CD14-positive monocyte (primary cell): ENCODE measurements around the gene AEBP1. TPM values are rescaled to one million over a fixed set of nuclear protein-coding genes. Genes with fewer than 3 reads are reported as not detected.

Source experiments
- DNase-seq, 3 donors: peaks; one replicate each; pipeline ENCODE4 v3.0.0-alpha.2; 2011 to 2022
- H2AFZ ChIP-seq: 2 replicates; pipeline ENCODE4 v1.6.0; 2012; ENCODE audit warnings: mild to moderate bottlenecking, low read depth, low read length, inconsistent platforms; ENCODE audit not compliant: insufficient read depth, poor library complexity, severe bottlenecking
- H3K27ac ChIP-seq, 2 donors: 1 replicate in 1 of 2; 2 replicates in 1 of 2; pipeline ENCODE4 v1.5.1; 2012 to 2013; ENCODE audit warnings: low read length in 2 of 2, control low read depth in 1 of 2, inconsistent platforms in 1 of 2, low read depth in 1 of 2, mild to moderate bottlenecking in 1 of 2
- H3K27me3 ChIP-seq, 2 donors: one replicate each; pipeline versions ENCODE4 v1.6.0 to v1.6.1; 2011 to 2013; ENCODE audit warnings: low read length in 2 of 2; ENCODE audit not compliant: control insufficient read depth in 2 of 2, insufficient read depth in 2 of 2
- H3K36me3 ChIP-seq, 2 donors: replicated peaks in 1 of 2; 1 replicate in 1 of 2; 2 replicates in 1 of 2; pipeline versions ENCODE4 v1.5.1 to v1.6.1; 2012 to 2013; ENCODE audit warnings: low read length in 2 of 2, control low read depth in 1 of 2, inconsistent platforms in 1 of 2, mild to moderate bottlenecking in 1 of 2; ENCODE audit not compliant: insufficient read depth in 2 of 2, control insufficient read depth in 1 of 2
- H3K4me1 ChIP-seq, 2 donors: 1 replicate in 1 of 2; 2 replicates in 1 of 2; pipeline versions ENCODE4 v1.5.1 to v1.6.1; 2012 to 2013; ENCODE audit warnings: low read length in 2 of 2, control low read depth in 1 of 2, inconsistent platforms in 1 of 2, mild to moderate bottlenecking in 1 of 2, moderate library complexity in 1 of 2; ENCODE audit not compliant: insufficient read depth in 2 of 2, control insufficient read depth in 1 of 2
- H3K4me2 ChIP-seq: replicated peaks from 2 replicates; pipeline ENCODE3; 2012; ENCODE audit warnings: low read length, moderate library complexity, mild to moderate bottlenecking; ENCODE audit not compliant: poor library complexity, severe bottlenecking; ENCODE audit errors: extremely low read depth
- H3K4me3 ChIP-seq, 3 experiments: fragments of 200-600 bp in 1 of 3; sonication (generic) in 1 of 3; replicated peaks in 1 of 3; 1 replicate in 2 of 3; 2 replicates in 1 of 3; pipeline ENCODE4 v1.5.1; 2011 to 2013; ENCODE audit warnings: low read length in 3 of 3, mild to moderate bottlenecking in 3 of 3, control low read depth in 2 of 3, low read depth in 2 of 3, inconsistent platforms in 1 of 3, moderate library complexity in 1 of 3
- H3K79me2 ChIP-seq: 2 replicates; pipeline ENCODE4 v1.6.0; 2012; ENCODE audit warnings: mild to moderate bottlenecking, control low read depth, inconsistent platforms, low read length, moderate library complexity; ENCODE audit not compliant: insufficient read depth
- H3K9ac ChIP-seq: 2 replicates; pipeline ENCODE4 v1.6.0; 2017; ENCODE audit warnings: low read length, mild to moderate bottlenecking; ENCODE audit not compliant: insufficient read depth, poor library complexity, severe bottlenecking
- H3K9me3 ChIP-seq, 2 donors: replicated peaks in 1 of 2; 1 replicate in 1 of 2; 2 replicates in 1 of 2; pipeline versions ENCODE4 v1.5.1 to v1.6.1; 2012 to 2013; ENCODE audit warnings: low read length in 2 of 2, control low read depth in 1 of 2; ENCODE audit not compliant: control insufficient read depth in 1 of 2, insufficient read depth in 1 of 2
- H4K20me1 ChIP-seq: 2 replicates; pipeline ENCODE4 v1.6.0; 2012; ENCODE audit warnings: mild to moderate bottlenecking, low read length, control low read depth, moderate library complexity; ENCODE audit not compliant: insufficient read depth
- H3K27ac Mint-ChIP-seq, 7 donors: one replicate each; pipeline ENCODE4 v1.8.0; 2020; ENCODE audit warnings: mild to moderate bottlenecking in 7 of 7, mixed read lengths in 7 of 7, moderate library complexity in 6 of 7, inconsistent platforms in 2 of 7
- H3K27me3 Mint-ChIP-seq, 3 donors: one replicate each; pipeline ENCODE4 v1.8.0; 2021 to 2022; ENCODE audit warnings: low read depth in 3 of 3, mild to moderate bottlenecking in 3 of 3, mixed read lengths in 3 of 3, moderate library complexity in 3 of 3, inconsistent platforms in 1 of 3
- H3K36me3 Mint-ChIP-seq, 2 donors: one replicate each; pipeline ENCODE4 v1.8.0; 2020; ENCODE audit warnings: mixed read lengths in 2 of 2, inconsistent platforms in 1 of 2, mild to moderate bottlenecking in 1 of 2
- H3K4me1 Mint-ChIP-seq: one replicate; pipeline ENCODE4 v1.8.0; 2020; ENCODE audit warnings: mild to moderate bottlenecking, mixed read lengths
- H3K4me3 Mint-ChIP-seq, 2 donors: one replicate each; pipeline ENCODE4 v1.8.0; 2020; ENCODE audit warnings: mild to moderate bottlenecking in 2 of 2, mixed read lengths in 2 of 2, moderate library complexity in 1 of 2
- H3K9me3 Mint-ChIP-seq, 7 donors: one replicate each; pipeline ENCODE4 v1.8.0; 2020 to 2022; ENCODE audit warnings: mixed read lengths in 7 of 7, mild to moderate bottlenecking in 6 of 7, moderate library complexity in 6 of 7, inconsistent platforms in 2 of 7
- WGBS: methylation state at CpG from one replicate; pipeline ENCODE4 v1.1.5; 2013; ENCODE audit warnings: missing lambda C conversion rate; ENCODE audit not compliant: insufficient coverage; 5-methylcytosine and 5-hydroxymethylcytosine counted together
- intact Hi-C, 2 donors: fragments of 100-400 bp; cut with micrococcal nuclease; formaldehyde crosslinking; loops; one replicate each; pipeline versions ENCODE4 v1.15.0 to v1.15.1; 2023
- polyA plus RNA-seq, 3 donors: library from polyadenylated mRNA; depleted of rRNA in 1 of 3; unstranded in 2 of 3; stranded (reverse) in 1 of 3; fragments of 300-500 nt in 2 of 3; fragments of >200 nt in 1 of 3; fragmentation: Illumina TruSeq in 2 of 3; gene quantifications; 1 replicate in 2 of 3; 2 replicates in 1 of 3; pipeline ENCODE4 v1.2.3, GENCODE V29; 2012 to 2021
- TF ChIP-seq, protein P1 (sequence below): fragments of 200-600 bp; IDR thresholded peaks from one replicate; pipeline ENCODE4 v1.8.0; 2022; ENCODE audit warnings: antibody characterized with exemption, mild to moderate bottlenecking

AEBP1 gene
- polyA plus RNA-seq, 3 donors, result 0.08 TPM; not detected in 2

DNA sequence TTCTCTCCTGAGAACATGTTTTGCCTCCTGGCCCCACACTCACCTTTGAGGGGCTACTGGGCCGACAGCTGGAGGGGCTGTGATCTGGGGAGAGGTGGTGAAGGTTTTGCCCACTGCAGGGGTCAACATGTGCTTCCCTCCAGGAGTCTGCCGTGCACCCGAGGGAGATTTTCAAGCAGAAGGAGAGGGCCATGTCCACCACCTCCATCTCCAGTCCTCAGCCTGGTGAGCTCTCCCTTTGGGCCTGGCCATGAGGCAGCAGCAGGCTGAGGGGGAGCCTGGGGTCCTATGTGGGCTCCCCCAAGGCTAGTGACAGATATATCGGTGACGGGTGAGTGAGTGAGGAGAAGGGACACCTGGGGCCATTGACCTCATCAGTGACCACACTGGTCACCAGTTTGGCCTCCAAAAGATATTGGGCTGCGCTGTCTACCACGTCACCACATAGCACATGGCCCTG lies 45.4 kb upstream of the AEBP1 start:
- no peaks in the 10 kb centered on the region for H3K27me3 ChIP-seq
- H3K4me2 ChIP-seq, result no peak overlapping the region
- no peaks in the 10 kb centered on the region for H3K4me1 ChIP-seq
- Mint-ChIP-seq H3K36me3 (peaks cover 77 to 84% of the 10 kb centered on the region in 2 donors), H3K4me3 (no peak overlapping the region), H3K4me1 (no peaks in the 10 kb centered on the region), H3K27me3 (peaks cover under 1 to 4% (median 2%) of the 10 kb centered on the region in 3 donors), H3K27ac (peak overlapping the region in 4 of 7 donors; percentile 14 to 85 (median 38)), H3K9me3 (no peaks in the 10 kb centered on the region)
- TF ChIP-seq, protein P1, sequence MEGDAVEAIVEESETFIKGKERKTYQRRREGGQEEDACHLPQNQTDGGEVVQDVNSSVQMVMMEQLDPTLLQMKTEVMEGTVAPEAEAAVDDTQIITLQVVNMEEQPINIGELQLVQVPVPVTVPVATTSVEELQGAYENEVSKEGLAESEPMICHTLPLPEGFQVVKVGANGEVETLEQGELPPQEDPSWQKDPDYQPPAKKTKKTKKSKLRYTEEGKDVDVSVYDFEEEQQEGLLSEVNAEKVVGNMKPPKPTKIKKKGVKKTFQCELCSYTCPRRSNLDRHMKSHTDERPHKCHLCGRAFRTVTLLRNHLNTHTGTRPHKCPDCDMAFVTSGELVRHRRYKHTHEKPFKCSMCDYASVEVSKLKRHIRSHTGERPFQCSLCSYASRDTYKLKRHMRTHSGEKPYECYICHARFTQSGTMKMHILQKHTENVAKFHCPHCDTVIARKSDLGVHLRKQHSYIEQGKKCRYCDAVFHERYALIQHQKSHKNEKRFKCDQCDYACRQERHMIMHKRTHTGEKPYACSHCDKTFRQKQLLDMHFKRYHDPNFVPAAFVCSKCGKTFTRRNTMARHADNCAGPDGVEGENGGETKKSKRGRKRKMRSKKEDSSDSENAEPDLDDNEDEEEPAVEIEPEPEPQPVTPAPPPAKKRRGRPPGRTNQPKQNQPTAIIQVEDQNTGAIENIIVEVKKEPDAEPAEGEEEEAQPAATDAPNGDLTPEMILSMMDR, result no peak
- H3K9me3 ChIP-seq, result no peaks in the 10 kb centered on the region
- peaks cover 36% of the 10 kb centered on the region for H3K79me2 ChIP-seq
- peaks cover 84 to 88% of the 10 kb centered on the region in 2 donors for H3K36me3 ChIP-seq
- 100% methylated on average over 2 of the region's 7 CpGs for WGBS
- H2AFZ ChIP-seq, result no peak overlapping the region
- H3K27ac ChIP-seq, result no peak overlapping the region
- intact Hi-C loops, result no loop called here
- no peak overlapping the region for H3K9ac ChIP-seq
- peaks cover 98% of the 10 kb centered on the region for H4K20me1 ChIP-seq
- H3K4me3 ChIP-seq, result no peak overlapping the region
- DNase-seq, result no peak

DNA sequence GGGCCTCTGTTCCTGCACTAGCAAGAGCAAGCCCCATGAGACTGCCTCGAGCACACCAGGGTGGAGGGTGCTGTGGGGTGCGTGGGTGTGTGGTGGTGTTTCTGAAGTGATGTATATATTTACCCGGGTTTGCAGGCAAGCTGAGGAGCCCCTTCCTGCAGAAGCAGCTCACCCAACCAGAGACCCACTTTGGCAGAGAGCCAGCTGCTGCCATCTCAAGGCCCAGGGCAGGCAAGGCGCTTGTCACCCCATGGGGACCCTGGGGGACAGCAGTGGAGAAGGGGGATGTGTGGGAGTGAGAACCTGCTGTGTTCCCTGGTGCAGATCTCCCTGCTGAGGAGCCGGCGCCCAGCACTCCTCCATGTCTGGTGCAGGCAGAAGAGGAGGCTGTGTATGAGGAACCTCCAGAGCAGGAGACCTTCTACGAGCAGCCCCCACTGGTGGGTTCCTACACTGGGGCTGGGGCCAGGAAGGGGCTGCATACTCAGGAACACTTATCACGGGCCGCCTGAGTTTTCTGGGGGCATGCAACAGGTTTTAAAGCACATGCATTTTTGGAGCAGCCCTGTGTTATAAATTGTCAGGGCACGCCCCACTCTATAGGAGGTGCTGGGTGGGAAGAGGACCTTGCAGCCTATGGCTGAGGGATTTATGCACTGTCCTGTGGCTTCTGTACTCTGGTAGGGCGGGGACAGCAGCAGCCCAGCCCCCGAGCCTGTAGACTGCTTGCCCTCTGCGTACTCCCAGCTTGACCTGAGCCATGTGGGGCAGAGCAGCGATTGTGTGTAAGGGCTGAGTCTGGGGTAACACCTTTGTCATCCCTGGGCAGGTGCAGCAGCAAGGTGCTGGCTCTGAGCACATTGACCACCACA lies 44.7 kb upstream of the AEBP1 start:
- peak overlapping the region in 3 of 7 donors; percentile 31 to 57 (median 44) for H3K27ac Mint-ChIP-seq
- no peaks in the 10 kb centered on the region for H3K4me1 ChIP-seq
- no peaks in the 10 kb centered on the region for H3K4me1 Mint-ChIP-seq

More for the DNA sequence above, 44.7 kb upstream of the AEBP1 start:
- Histone ChIP-seq H3K9ac (no peak overlapping the region), H3K4me3 (no peak overlapping the region), H4K20me1 (peaks cover 98% of the 10 kb centered on the region), H3K27me3 (no peaks in the 10 kb centered on the region), H3K9me3 (no peaks in the 10 kb centered on the region), H3K79me2 (peaks cover 29% of the 10 kb centered on the region), H3K4me2 (no peak overlapping the region), H3K27ac (no peak overlapping the region), H2AFZ (no peak overlapping the region), H3K36me3 (peaks cover 78 to 82% of the 10 kb centered on the region in 2 donors)
- 97% methylated on average over 12 of the region's 14 CpGs for WGBS
- peaks cover 3 to 5% (median 4%) of the 10 kb centered on the region in 3 donors for H3K27me3 Mint-ChIP-seq
- no peak overlapping the region for H3K4me3 Mint-ChIP-seq
- intact Hi-C loops, result no loop called here
- no peaks in the 10 kb centered on the region for H3K9me3 Mint-ChIP-seq
- H3K36me3 Mint-ChIP-seq, result peaks cover 72 to 78% of the 10 kb centered on the region in 2 donors
- no peak for DNase-seq
- TF ChIP-seq, protein P1, result no peak
